K562 (cell line): Measurements from ENCODE around the gene BCL7C. TPM values are rescaled to one million over a fixed set of nuclear protein-coding genes. Genes with fewer than 3 reads are reported as not detected.

Source experiments
- ATAC-seq: fragments of 200-7000 bp; cut with Tn5 transposase; 3 replicates; pipeline ENCODE4 v1.9.1; 2020; ENCODE audit warnings: moderate library complexity
- BruUV-seq: library from RNA; stranded (reverse); fragments of 400-500 nt; replicated peaks from 2 replicates; lab custom pipeline; 2021; lab: Mats Ljungman, UMichigan
- CTCF ChIA-PET: fragments of 300-600 bp; formaldehyde crosslinking; extraction: SDS; loops from one replicate; lab custom pipeline; 2021; ENCODE audit warnings: low intra/inter-chr PET ratio; lab: Yijun Ruan, JAX
- POLR2A ChIA-PET: fragments of 300-600, 350-650 bp; sonication (Branson Sonifier 250); formaldehyde crosslinking; extraction: SDS; loops from one replicate; lab custom pipeline; 2021; ENCODE audit warnings: antibody characterized with exemption, inconsistent platforms; lab: Yijun Ruan, JAX
- DNase-seq, 4 experiments: peaks; one replicate each; pipeline versions ENCODE4 v3.0.0 to v3.0.0-alpha.2; 2011 to 2018; ENCODE audit warnings: low spot score in 3 of 4, mixed read lengths in 3 of 4; ENCODE audit errors: extremely low read depth in 1 of 4
- FAIRE-seq: peaks from 2 replicates; lab custom pipeline; 2011; peaks lifted over from hg19 to GRCh38; lab: Jason Lieb, UNC
- H2AFZ ChIP-seq: 2 replicates; pipeline ENCODE4 v1.6.0; 2011; ENCODE audit warnings: low read depth, low read length, control low read depth, inconsistent platforms
- H3K27ac ChIP-seq: fragments of 200-600 bp; 3 replicates; pipeline ENCODE4 v1.8.0; 2011; ENCODE audit warnings: low read depth, mild to moderate bottlenecking, control low read depth, inconsistent platforms, low read length, moderate library complexity, mixed read lengths; ENCODE audit errors: extremely low read depth
- H3K27me3 ChIP-seq, 2 experiments: fragments of 300-600 bp in 1 of 2; 2 replicates in 1 of 2; 3 replicates in 1 of 2; pipeline versions ENCODE4 v1.6.0 to v1.8.0; 2011; ENCODE audit warnings: inconsistent platforms in 2 of 2, low read length in 2 of 2, mild to moderate bottlenecking in 1 of 2, mixed read lengths in 1 of 2, moderate library complexity in 1 of 2; ENCODE audit not compliant: control insufficient read depth in 2 of 2, insufficient read depth in 2 of 2
- H3K36me3 ChIP-seq: fragments of 300-600 bp; 3 replicates; pipeline ENCODE4 v1.8.0; 2011; ENCODE audit warnings: mild to moderate bottlenecking, low read length, inconsistent platforms; ENCODE audit not compliant: control insufficient read depth, insufficient read depth
- H3K4me1 ChIP-seq, 2 experiments: fragments of 200-600 bp in 1 of 2; replicated peaks in 1 of 2; 2 replicates in 1 of 2; 3 replicates in 1 of 2; pipeline versions ENCODE4 v1.5.1 to v1.8.0; 2011; ENCODE audit warnings: inconsistent platforms in 2 of 2, low read length in 2 of 2, mild to moderate bottlenecking in 1 of 2, mixed read lengths in 1 of 2, moderate library complexity in 1 of 2; ENCODE audit not compliant: control insufficient read depth in 2 of 2, insufficient read depth in 2 of 2
- H3K4me2 ChIP-seq: 2 replicates; pipeline ENCODE4 v1.6.1; 2011; ENCODE audit warnings: low read length, control low read depth, inconsistent platforms, mixed read lengths; ENCODE audit not compliant: insufficient read depth
- H3K4me3 ChIP-seq: fragments of 200-600 bp; sonication (generic), shearing (Covaris generic); 2 replicates; pipeline ENCODE4 v1.5.1; 2016; ENCODE audit warnings: control low read depth, inconsistent platforms
- H3K79me2 ChIP-seq: fragments of 200-600 bp; 3 replicates; pipeline ENCODE4 v1.8.0; 2011; ENCODE audit warnings: low read length, inconsistent platforms; ENCODE audit not compliant: control insufficient read depth, insufficient read depth
- H3K9ac ChIP-seq, 2 experiments: 2 replicates each; pipeline versions ENCODE4 v1.6.0 to v1.6.1; 2011; ENCODE audit warnings: low read depth in 2 of 2, low read length in 2 of 2, control low read depth in 1 of 2, inconsistent platforms in 1 of 2, mild to moderate bottlenecking in 1 of 2, mixed read lengths in 1 of 2; ENCODE audit not compliant: insufficient read depth in 1 of 2
- H3K9me1 ChIP-seq: one replicate; pipeline ENCODE4 v1.6.0; 2011; ENCODE audit warnings: inconsistent platforms, mild to moderate bottlenecking, low read length, moderate library complexity; ENCODE audit not compliant: control insufficient read depth, insufficient read depth
- H3K9me3 ChIP-seq: replicated peaks from 2 replicates; pipeline ENCODE4 v1.5.1; 2011; ENCODE audit warnings: low read depth, low read length, inconsistent platforms; ENCODE audit not compliant: control insufficient read depth, insufficient read depth
- H4K20me1 ChIP-seq: replicated peaks from 2 replicates; pipeline ENCODE4 v1.6.1; 2011; ENCODE audit warnings: low read length, inconsistent platforms, mixed read lengths; ENCODE audit not compliant: control insufficient read depth, insufficient read depth
- CC2D1A ChIP-seq: fragments of 450-650 bp; IDR thresholded peaks from 2 replicates; pipeline ENCODE4 v1.6.1; 2017; ENCODE audit warnings: mild to moderate bottlenecking
- NELFE ChIP-seq: IDR thresholded peaks from 2 replicates; pipeline ENCODE4 v1.6.1; 2011; ENCODE audit warnings: mild to moderate bottlenecking; ENCODE audit not compliant: insufficient read depth, insufficient read length
- RFX1 ChIP-seq: fragments of 450-650 bp; IDR thresholded peaks from 2 replicates; pipeline ENCODE4 v1.6.1; 2016; ENCODE audit warnings: mild to moderate bottlenecking, moderate library complexity
- THRB ChIP-seq: fragments of 450-650 bp; formaldehyde crosslinking; conservative IDR thresholded peaks from 2 replicates; pipeline ENCODE4 v1.4.0; 2022; ENCODE audit warnings: mild to moderate bottlenecking, missing genetic modification characterization
- WGBS: fragments of 100-300 bp; shearing (Covaris generic); methylation state at CpG from one replicate; pipeline ENCODE4 v1.1.6; 2016; ENCODE audit warnings: low coverage, mixed read lengths; ENCODE audit not compliant: insufficient coverage; ENCODE audit errors: missing lambda C conversion rate; 5-methylcytosine and 5-hydroxymethylcytosine counted together
- in situ Hi-C: fragments of 300-500 bp; cut with MboI; formaldehyde crosslinking; loops from 4 replicates; pipeline ENCODE4 v1.15.0; 2018; ENCODE audit warnings: inconsistent platforms, mixed read lengths
- intact Hi-C: fragments of 100-400 bp; cut with micrococcal nuclease; formaldehyde crosslinking; loops from 2 replicates; pipeline ENCODE4 v1.14.2; 2022
- polyA plus RNA-seq, 8 experiments: library from polyadenylated mRNA; depleted of rRNA in 4 of 8; stranded (reverse) in 5 of 8; unstranded in 3 of 8; fragments of >200 nt; fragmentation: Nextera tagmentation in 2 of 8; fragmentation: Illumina TruSeq in 1 of 8; extraction: Ambion mirVana in 2 of 8; extraction: Trizol in 1 of 8; gene quantifications; 2 replicates each; pipeline versions ENCODE4 v1.2.1 to v1.2.3, GENCODE V29; 2011 to 2014; ENCODE audit warnings: inconsistent platforms in 1 of 8, missing spikeins in 1 of 8
- total RNA-seq, 7 experiments: library from RNA; depleted of rRNA in 6 of 7; stranded (reverse); fragments of >200 nt in 6 of 7; fragmentation: Illumina TruSeq in 2 of 7; extraction: Trizol in 2 of 7; gene quantifications; 2 replicates each; pipeline versions ENCODE4 v1.2.1 to v1.2.3, GENCODE V29; 2011 to 2021; ENCODE audit warnings: low replicate concordance in 1 of 7
- TF ChIP-seq, protein P1 (sequence below): fragments of 450-650 bp; IDR thresholded peaks from 2 replicates; pipeline ENCODE4 v1.6.1; 2016; ENCODE audit warnings: mild to moderate bottlenecking

The BCL7C gene
- total and polyA plus RNA-seq, 9 of the 15 experiments (the other 6 are each of a cell fraction or from before 2014, with no cell fraction given): 1.7 to 85.8 (median 19.6) TPM

- H3K79me2 ChIP-seq: peaks cover 13% of the 10 kb centered on the region
- H3K9me1 ChIP-seq: peaks cover 3% of the 10 kb centered on the region
- BruUV-seq: no TSS peak
- DNase-seq (no peak), FAIRE-seq (no peak), ATAC-seq (no peak)
- no peaks in the 10 kb centered on the region for H3K27me3 ChIP-seq
- H3K27ac ChIP-seq: no peak overlapping the region
- H3K4me2 ChIP-seq: no peak overlapping the region
- intact Hi-C loops: no loop called here
- TF ChIP-seq THRB (CRISPR knock-in tag) (no peak), RFX1 (no peak), NELFE (no peak), CC2D1A (no peak)
- TF ChIP-seq, protein P1, sequence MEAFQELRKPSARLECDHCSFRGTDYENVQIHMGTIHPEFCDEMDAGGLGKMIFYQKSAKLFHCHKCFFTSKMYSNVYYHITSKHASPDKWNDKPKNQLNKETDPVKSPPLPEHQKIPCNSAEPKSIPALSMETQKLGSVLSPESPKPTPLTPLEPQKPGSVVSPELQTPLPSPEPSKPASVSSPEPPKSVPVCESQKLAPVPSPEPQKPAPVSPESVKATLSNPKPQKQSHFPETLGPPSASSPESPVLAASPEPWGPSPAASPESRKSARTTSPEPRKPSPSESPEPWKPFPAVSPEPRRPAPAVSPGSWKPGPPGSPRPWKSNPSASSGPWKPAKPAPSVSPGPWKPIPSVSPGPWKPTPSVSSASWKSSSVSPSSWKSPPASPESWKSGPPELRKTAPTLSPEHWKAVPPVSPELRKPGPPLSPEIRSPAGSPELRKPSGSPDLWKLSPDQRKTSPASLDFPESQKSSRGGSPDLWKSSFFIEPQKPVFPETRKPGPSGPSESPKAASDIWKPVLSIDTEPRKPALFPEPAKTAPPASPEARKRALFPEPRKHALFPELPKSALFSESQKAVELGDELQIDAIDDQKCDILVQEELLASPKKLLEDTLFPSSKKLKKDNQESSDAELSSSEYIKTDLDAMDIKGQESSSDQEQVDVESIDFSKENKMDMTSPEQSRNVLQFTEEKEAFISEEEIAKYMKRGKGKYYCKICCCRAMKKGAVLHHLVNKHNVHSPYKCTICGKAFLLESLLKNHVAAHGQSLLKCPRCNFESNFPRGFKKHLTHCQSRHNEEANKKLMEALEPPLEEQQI: no peak
- WGBS: 96% methylated on average over 2 of the region's 11 CpGs
- no peaks in the 10 kb centered on the region; the same call in 1 of the 2 replicates for H4K20me1 ChIP-seq
- H3K4me1 ChIP-seq: peaks cover 0 to 49% of the 10 kb centered on the region in 2 experiments; a peak in 3 of 5 replicates
- CTCF ChIA-PET: no interaction called here
- H3K4me3 ChIP-seq: no peak overlapping the region
- POLR2A ChIA-PET: interaction anchor here (0.6 to 1.1 kb wide), 5 partner anchors 25 to 371 kb away, joined by 3 to 4 read pairs (median 3); partner anchors contain the start of gene FUS
- H3K9me3 ChIP-seq: no peaks in the 10 kb centered on the region
- peaks cover 61% of the 10 kb centered on the region; the same call in 2 of the 3 replicates for H3K36me3 ChIP-seq
- H2AFZ ChIP-seq: no peak overlapping the region
- in situ Hi-C loops: no loop called here
- H3K9ac ChIP-seq: no peak overlapping the region
Measured at GRCh38 chr16:30928390-30928789, 34.5 kb upstream of the BCL7C start.
